ENCODE measurements around the gene NNAT.
"Not testable (repeated sequence)": the region's sequence is repeated elsewhere in the genome, so short reads cannot be mapped to it uniquely, and the experiment has no call there.

Gene NNAT

GRCh38 chr20:37521061-37521771, at the start of gene NNAT:
TSS of gene NNAT (plus strand) at chr20:37521250. CDS start at chr20:37521332, 82 bp downstream.
- DNase-seq (ENCODE audit: low read depth): no peak

GRCh38 chr20:37471741-37472235, 49.3 kb upstream of the NNAT start:
- no peak for DNase-seq (ENCODE audit: low read depth)

GRCh38 chr20:37472435-37472834, 48.6 kb upstream of the NNAT start:
- DNase-seq (ENCODE audit: low read depth): not testable (repeated sequence)

- no peak for DNase-seq (ENCODE audit: low read depth)
These were observed 47.6 kb upstream of the NNAT start for GRCh38 chr20:37473249-37474000.

GRCh38 chr20:37474386-37474785, 46.7 kb upstream of the NNAT start:
- no peak for DNase-seq (ENCODE audit: low read depth)

GRCh38 chr20:37475252-37475651, 45.8 kb upstream of the NNAT start:
- no peak for DNase-seq (ENCODE audit: low read depth)

GRCh38 chr20:37477041-37477440, 44.0 kb upstream of the NNAT start:
- DNase-seq (ENCODE audit: low read depth): no peak

- DNase-seq (ENCODE audit: low read depth): no peak
These were observed 41.8 kb upstream of the NNAT start for GRCh38 chr20:37479266-37479665.

- no peak for DNase-seq (ENCODE audit: low read depth)
These were observed 40.9 kb upstream of the NNAT start for GRCh38 chr20:37479925-37480691.

GRCh38 chr20:37480919-37481318, 40.1 kb upstream of the NNAT start:
- no peak for DNase-seq (ENCODE audit: low read depth)

- no peak for DNase-seq (ENCODE audit: low read depth)
These were observed 39.4 kb upstream of the NNAT start for GRCh38 chr20:37481610-37482009.

- no peak for DNase-seq (ENCODE audit: low read depth)
These were observed 36.7 kb upstream of the NNAT start for GRCh38 chr20:37484331-37484730.

GRCh38 chr20:37486209-37486608, 34.8 kb upstream of the NNAT start:
- DNase-seq (ENCODE audit: low read depth): not testable (repeated sequence)

GRCh38 chr20:37490663-37491350, 30.2 kb upstream of the NNAT start:
- DNase-seq (ENCODE audit: low read depth): no peak

- DNase-seq (ENCODE audit: low read depth): no peak
These were observed 28.9 kb upstream of the NNAT start for GRCh38 chr20:37492096-37492625.

- no peak for DNase-seq (ENCODE audit: low read depth)
These were observed 28.1 kb upstream of the NNAT start for GRCh38 chr20:37492945-37493344.

GRCh38 chr20:37494301-37494700, 26.7 kb upstream of the NNAT start:
- DNase-seq (ENCODE audit: low read depth): no peak

GRCh38 chr20:37494796-37495195, 26.3 kb upstream of the NNAT start:
- no peak for DNase-seq (ENCODE audit: low read depth)

GRCh38 chr20:37498066-37498665, 22.9 kb upstream of the NNAT start:
- DNase-seq (ENCODE audit: low read depth): no peak

- DNase-seq (ENCODE audit: low read depth): no peak
These were observed 20.7 kb upstream of the NNAT start for GRCh38 chr20:37500311-37500710.

GRCh38 chr20:37501940-37502339, 19.1 kb upstream of the NNAT start:
- DNase-seq (ENCODE audit: low read depth): no peak

All from stimulated activated CD8-positive, alpha-beta memory T cell treated with anti-CD3 and anti-CD28 coated beads, Interleukin-4, amount 100 ng/mL, for 24 hours (primary cell).